Immature natural killer cell (primary cell): ENCODE results near the gene USP46. TPM values are rescaled to one million over a fixed set of nuclear protein-coding genes. Genes with fewer than 3 reads are reported as not detected.

Source experiments
- DNase-seq, 3 donors: peaks; one replicate each; pipeline ENCODE4 v3.0.0; 2022; ENCODE audit warnings: mixed read lengths in 1 of 3
- H3K27ac Mint-ChIP-seq, 6 donors: one replicate each; pipeline ENCODE4 v1.8.0; 2020; ENCODE audit warnings: mixed read lengths in 6 of 6, mild to moderate bottlenecking in 5 of 6, inconsistent platforms in 4 of 6, moderate library complexity in 3 of 6
- H3K27me3 Mint-ChIP-seq, 3 donors: one replicate each; pipeline ENCODE4 v1.8.0; 2020 to 2021; ENCODE audit warnings: low read depth in 3 of 3, mild to moderate bottlenecking in 3 of 3, mixed read lengths in 3 of 3, moderate library complexity in 3 of 3, inconsistent platforms in 1 of 3
- H3K36me3 Mint-ChIP-seq, 3 donors: one replicate each; pipeline ENCODE4 v1.8.0; 2020; ENCODE audit warnings: mixed read lengths in 3 of 3, inconsistent platforms in 2 of 3, mild to moderate bottlenecking in 2 of 3
- H3K4me1 Mint-ChIP-seq, 2 donors: one replicate each; pipeline ENCODE4 v1.8.0; 2020; ENCODE audit warnings: inconsistent platforms in 2 of 2, mild to moderate bottlenecking in 2 of 2, mixed read lengths in 2 of 2, moderate library complexity in 1 of 2
- H3K4me3 Mint-ChIP-seq, 5 donors: one replicate each; pipeline ENCODE4 v1.8.0; 2020; ENCODE audit warnings: mild to moderate bottlenecking in 5 of 5, mixed read lengths in 5 of 5, inconsistent platforms in 3 of 5, moderate library complexity in 3 of 5
- H3K9me3 Mint-ChIP-seq, 6 donors: one replicate each; pipeline ENCODE4 v1.8.0; 2020; ENCODE audit warnings: mild to moderate bottlenecking in 6 of 6, mixed read lengths in 6 of 6, inconsistent platforms in 4 of 6, moderate library complexity in 3 of 6
- polyA plus RNA-seq, 3 donors: library from polyadenylated mRNA; unstranded; fragments of 300-500 nt; fragmentation: Illumina TruSeq; gene quantifications; one replicate each; pipeline ENCODE4 v1.2.3, GENCODE V29; 2021

The USP46 gene
- polyA plus RNA-seq, 3 donors from 2014 or later, result 2.1 to 3.6 TPM; not detected in 1

DNA sequence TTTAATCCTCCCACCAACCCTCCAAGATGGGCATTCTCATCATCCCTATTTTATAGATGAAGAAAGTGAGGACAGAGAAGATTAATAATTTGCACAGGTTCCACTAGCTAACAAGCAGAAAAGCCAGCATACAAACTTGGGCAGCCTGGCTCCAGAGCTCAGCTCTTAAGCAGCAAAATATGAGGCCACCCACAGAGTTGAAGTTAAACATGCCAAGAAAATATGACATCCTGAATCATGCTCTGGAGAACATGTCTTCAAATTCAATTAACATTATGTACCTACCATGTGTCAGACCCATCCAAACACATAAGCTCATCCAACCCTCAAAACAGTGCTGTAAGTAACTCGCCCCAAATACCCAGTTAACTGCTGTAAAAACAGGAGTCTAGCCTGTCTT, 33.9 kb downstream of the USP46 start:
- Mint-ChIP-seq H3K4me1 (no peaks in the 10 kb centered on the region), H3K36me3 (peaks cover 22 to 42% (median 40%) of the 10 kb centered on the region in 3 donors), H3K27ac (no peak overlapping the region), H3K9me3 (no peaks in the 10 kb centered on the region), H3K4me3 (no peak overlapping the region), H3K27me3 (peaks cover 0 to 2% (median 0%) of the 10 kb centered on the region in 3 donors)
- no peak for DNase-seq

DNA sequence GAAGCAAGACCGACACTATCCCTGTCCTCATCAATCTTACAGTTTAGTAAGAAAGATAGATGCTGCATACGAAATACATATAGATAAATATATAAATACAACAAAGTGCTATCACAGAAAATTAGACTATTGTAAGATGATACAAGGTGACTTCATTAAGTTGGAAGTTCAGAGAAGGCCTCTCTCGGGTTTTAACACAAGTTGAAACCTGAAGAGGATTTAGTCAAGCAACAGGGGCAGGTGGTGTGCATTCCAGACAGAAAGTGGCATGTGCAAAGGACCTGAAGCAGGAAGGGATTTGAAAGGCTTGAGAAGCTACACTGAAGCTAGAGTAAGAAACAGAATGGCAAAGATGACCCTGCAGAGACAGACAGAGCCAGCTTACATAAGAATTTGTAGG, 36.5 kb downstream of the USP46 start:
- H3K4me3 Mint-ChIP-seq, result no peak overlapping the region
- no peak for DNase-seq
- H3K36me3 Mint-ChIP-seq, result peaks cover 17 to 36% (median 32%) of the 10 kb centered on the region in 3 donors
- peaks cover 12 to 14% of the 10 kb centered on the region in 2 donors for H3K4me1 Mint-ChIP-seq
- peaks cover 0 to 2% (median 0%) of the 10 kb centered on the region in 3 donors for H3K27me3 Mint-ChIP-seq
- no peaks in the 10 kb centered on the region for H3K9me3 Mint-ChIP-seq
- peak overlapping the region in 1 of 6 donors; percentile 28 for H3K27ac Mint-ChIP-seq

DNA sequence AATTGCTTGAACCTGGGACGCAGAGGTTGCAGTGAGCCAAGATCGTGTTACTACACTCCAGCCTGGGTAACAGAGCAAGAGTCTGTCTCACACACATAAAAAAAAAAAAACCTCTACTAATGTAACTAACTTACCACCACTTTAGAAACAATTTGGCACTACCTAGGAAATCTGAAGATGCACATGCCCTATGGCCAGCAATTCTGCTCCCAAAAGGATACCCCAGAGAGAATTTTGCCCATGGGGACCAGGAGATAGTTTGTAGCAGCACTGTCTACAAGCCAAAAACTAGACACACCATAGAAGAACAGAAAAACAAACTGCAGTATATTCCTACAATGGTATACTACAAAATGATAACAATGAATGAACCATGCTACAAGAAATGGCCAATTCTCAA, 37.5 kb downstream of the USP46 start:
- Mint-ChIP-seq H3K27ac (no peak overlapping the region), H3K36me3 (peaks cover 13 to 29% (median 24%) of the 10 kb centered on the region in 3 donors), H3K27me3 (peaks cover 0 to 2% (median 0%) of the 10 kb centered on the region in 3 donors), H3K9me3 (no peaks in the 10 kb centered on the region), H3K4me3 (no peak overlapping the region), H3K4me1 (peaks cover 16 to 22% of the 10 kb centered on the region in 2 donors)
- no peak for DNase-seq

DNA sequence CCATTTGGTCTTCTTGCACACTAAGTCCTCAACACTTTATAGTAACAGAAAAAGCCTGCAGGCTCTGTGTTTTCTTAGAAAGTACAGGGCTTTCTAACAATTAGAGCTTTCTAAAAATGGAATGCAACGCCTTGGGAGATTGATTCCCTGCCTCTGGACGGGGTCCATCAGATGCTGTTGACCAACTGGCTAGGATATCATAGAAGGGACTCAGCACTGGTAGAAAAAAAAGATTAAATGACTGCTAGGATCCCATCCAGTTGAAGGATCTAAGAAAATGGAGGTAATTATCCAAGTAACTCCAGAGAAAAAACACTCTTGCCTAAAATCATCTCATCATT, 39.5 kb downstream of the USP46 start:
- Mint-ChIP-seq H3K27me3 (peaks cover 0 to 2% (median 0%) of the 10 kb centered on the region in 3 donors), H3K4me1 (peaks cover 18 to 22% of the 10 kb centered on the region in 2 donors), H3K9me3 (no peaks in the 10 kb centered on the region), H3K4me3 (no peak overlapping the region), H3K27ac (no peak overlapping the region), H3K36me3 (peaks cover 13 to 22% (median 19%) of the 10 kb centered on the region in 3 donors)
- no peak for DNase-seq

DNA sequence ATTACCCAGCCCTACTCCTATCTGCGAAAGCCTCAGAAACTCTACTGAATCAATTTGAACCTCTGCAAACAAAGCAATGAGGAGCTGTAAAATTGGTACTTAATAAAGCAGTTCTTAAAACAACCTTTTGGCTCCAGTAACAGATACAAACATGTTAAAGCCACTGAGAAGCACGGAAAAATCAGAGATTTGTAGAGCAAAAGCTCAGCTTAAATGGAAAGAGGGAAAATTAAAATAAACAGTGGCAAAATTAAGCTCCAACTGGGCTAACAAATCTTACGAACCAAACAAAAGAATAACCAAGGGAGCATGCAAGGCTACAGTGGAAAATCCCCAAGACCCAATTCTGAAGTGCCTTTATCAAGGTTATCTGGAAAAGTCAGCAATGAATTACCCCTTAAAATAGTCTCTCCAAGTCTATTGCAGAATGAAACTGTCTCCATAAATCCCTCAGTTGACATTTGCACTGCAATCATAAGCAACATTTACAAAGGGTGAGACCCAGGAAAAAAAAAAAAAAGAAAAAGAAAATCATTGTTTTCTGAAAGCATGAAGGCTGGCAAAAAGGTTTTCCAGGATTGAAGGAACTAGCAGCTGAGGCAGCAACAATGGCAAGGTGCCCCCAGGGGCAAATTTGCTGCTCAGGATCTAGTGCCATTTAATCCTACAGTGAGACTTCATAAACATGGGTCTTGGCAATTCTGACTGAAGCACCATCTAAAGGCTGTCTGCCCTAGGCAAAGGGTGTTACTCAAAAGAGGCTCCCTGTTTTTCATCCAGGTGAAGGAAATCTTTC, 40.1 kb downstream of the USP46 start:
- Mint-ChIP-seq H3K4me3 (no peak overlapping the region), H3K36me3 (peaks cover 8 to 19% (median 15%) of the 10 kb centered on the region in 3 donors), H3K27me3 (peaks cover 0 to 2% (median 0%) of the 10 kb centered on the region in 3 donors), H3K4me1 (peaks cover 18 to 22% of the 10 kb centered on the region in 2 donors), H3K9me3 (no peaks in the 10 kb centered on the region), H3K27ac (peak overlapping the region in 1 of 6 donors; percentile 22)
- DNase-seq, result no peak

DNA sequence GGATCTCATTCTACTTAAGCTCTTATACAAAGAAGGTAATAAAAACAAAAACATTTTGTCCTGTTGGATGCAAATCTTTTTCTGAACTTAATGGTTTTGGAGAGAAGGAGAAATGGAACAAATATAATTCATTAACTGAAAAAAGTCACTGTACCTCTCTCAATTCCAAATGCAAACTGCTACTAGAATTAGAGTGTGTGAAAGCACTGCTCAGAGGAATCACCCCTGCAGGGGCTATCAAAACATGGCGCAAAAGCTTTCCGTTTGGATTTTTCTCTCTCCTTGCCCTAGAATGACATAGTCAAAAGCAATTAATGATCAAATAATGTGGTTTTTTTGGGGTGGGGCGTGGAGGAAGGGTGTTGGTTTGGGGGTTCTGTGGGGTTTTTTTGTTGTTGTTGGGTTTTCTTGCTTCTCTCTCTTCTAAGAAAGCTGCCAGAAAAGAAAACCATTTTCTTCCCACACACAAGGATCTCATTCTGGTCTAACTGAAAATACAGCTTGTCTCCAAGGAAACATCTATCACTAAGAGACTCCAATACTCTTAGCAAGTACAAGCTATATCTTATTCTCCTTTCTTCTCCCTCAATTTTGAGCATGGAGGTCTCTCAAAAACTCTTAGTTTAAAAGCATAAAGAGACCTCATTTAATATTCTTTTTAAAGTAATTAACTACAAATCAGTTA, 41.6 kb downstream of the USP46 start:
- H3K36me3 Mint-ChIP-seq, result peaks cover under 1 to 19% (median 7%) of the 10 kb centered on the region in 3 donors
- peak overlapping the region in 3 of 6 donors; percentile 6 to 76 (median 45) for H3K27ac Mint-ChIP-seq
- peaks cover 18 to 22% of the 10 kb centered on the region in 2 donors for H3K4me1 Mint-ChIP-seq
- DNase-seq, result no peak
- peak overlapping the region in 3 of 5 donors; percentile 11 to 45 (median 20) for H3K4me3 Mint-ChIP-seq
- H3K9me3 Mint-ChIP-seq, result no peaks in the 10 kb centered on the region
- H3K27me3 Mint-ChIP-seq, result peaks cover 0 to 2% (median 0%) of the 10 kb centered on the region in 3 donors

DNA sequence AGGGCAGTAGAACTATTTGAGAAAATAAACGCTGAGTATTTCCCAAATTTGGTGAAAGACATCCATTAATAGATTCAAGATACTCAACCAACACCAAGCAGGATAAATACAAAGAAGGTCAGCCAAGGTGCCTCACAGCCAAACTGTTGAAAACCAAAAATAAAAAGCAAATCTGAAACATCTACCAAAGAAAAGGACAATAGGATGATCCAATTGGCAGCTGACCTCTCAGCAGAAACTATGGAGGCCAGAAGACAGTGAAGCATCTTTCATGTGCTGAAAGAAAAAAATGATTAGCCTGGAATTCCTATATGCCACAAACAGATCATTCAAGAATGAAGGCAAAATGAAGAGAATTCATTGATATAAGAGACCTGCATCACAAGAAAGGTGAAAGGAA, 44.9 kb downstream of the USP46 start:
- DNase-seq, result no peak
- Mint-ChIP-seq H3K4me3 (no peak overlapping the region), H3K27me3 (no peaks in the 10 kb centered on the region), H3K27ac (no peak overlapping the region), H3K9me3 (no peaks in the 10 kb centered on the region), H3K36me3 (peaks cover 11 to 34% (median 23%) of the 10 kb centered on the region in 3 donors), H3K4me1 (peaks cover 18 to 22% of the 10 kb centered on the region in 2 donors)

DNA sequence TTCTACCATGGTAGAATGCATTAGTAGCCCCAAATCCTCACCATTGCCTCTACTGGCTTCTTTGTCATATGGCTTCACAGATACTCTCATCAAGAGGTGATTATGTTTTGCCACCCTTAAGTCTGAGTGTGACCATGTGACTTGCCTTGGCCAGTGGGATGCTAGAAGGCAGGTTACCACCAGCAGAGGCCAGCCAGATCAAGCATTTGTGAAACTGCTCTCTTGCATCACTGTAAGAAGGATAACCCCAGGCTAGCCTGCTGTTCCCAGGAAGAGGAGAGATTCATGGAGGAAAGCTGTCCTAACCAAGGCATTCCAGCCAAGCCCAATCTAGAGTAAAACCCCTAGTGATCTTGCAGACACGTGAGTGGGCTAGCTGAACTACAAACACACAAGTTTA, 46.8 kb downstream of the USP46 start:
- Mint-ChIP-seq H3K4me3 (no peak overlapping the region), H3K36me3 (peaks cover 25 to 51% (median 41%) of the 10 kb centered on the region in 3 donors), H3K27ac (no peak overlapping the region), H3K4me1 (peaks cover 5 to 6% of the 10 kb centered on the region in 2 donors), H3K27me3 (no peaks in the 10 kb centered on the region), H3K9me3 (no peaks in the 10 kb centered on the region)
- no peak for DNase-seq

DNA sequence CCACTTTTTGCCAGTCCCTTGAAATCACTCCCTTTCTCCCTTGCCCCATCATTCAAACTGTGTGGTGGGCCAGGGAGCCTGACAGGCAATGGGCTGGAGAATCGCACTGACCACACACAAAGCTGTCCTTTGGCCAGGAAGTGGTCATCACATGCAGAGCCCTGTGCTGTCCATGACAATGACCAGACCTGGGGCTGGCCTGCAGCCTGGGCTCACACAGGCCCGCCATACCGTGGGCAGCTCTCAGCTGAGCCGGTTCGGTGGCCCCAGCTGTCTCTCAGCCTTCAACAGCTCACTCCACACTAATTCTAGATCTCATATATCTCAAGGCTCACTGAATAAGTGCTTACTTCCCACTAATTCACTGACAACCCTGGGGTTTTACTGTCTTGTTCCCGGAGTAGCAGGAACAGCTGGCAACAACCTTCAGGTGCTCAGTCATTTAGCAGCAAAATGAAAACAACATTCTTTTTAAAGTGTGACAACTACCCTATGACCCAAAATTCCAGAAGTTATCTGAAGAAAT, 48.0 kb downstream of the USP46 start:
- Mint-ChIP-seq H3K4me1 (peaks cover 0 to 2% of the 10 kb centered on the region in 2 donors), H3K36me3 (peaks cover 36 to 62% (median 54%) of the 10 kb centered on the region in 3 donors), H3K9me3 (no peaks in the 10 kb centered on the region), H3K27me3 (no peaks in the 10 kb centered on the region), H3K4me3 (no peak overlapping the region), H3K27ac (no peak overlapping the region)
- no peak for DNase-seq

DNA sequence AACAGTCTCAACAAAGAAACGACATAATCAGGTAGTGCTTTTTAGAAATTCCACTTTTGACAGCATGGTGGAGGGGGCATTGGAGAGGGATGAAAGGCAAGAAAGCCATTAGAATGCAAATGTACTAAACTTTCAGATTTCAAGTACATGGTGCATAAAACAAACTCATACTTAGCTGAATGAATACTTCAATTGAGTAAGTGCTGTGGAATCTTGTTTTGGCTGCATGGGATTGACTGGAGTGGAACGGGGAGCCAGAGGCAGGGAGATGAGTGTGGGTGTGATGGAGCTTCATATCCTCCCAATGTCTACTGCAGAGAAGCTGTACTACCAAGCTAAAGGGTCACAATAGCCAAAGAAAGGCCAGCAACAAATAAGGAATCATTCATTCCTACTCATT, 52.4 kb downstream of the USP46 start:
- DNase-seq, result no peak
- Mint-ChIP-seq H3K27me3 (no peaks in the 10 kb centered on the region), H3K9me3 (no peaks in the 10 kb centered on the region), H3K27ac (no peak overlapping the region), H3K4me1 (no peaks in the 10 kb centered on the region), H3K4me3 (no peak overlapping the region), H3K36me3 (peaks cover 49 to 76% (median 52%) of the 10 kb centered on the region in 3 donors)

DNA sequence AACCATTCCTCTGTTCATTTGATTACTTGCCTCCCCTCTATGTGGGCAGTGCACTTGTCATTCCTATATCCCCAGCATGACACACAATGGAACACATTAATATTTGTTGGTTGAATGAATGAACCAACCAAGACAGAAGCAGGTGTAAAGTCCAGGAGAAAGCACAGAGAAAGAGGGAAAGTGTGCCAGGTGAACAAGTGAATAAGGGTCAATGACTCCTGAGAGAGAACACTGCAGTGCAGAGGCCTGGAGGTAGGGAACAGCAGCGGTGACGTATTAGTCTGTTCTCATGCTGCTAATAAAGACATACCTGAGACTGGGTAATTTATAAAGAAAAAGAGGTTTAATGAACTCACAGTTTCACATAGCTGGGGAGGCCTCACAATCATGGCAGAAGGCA, 53.1 kb downstream of the USP46 start:
- peak overlapping the region in 1 of 6 donors; percentile 10 for H3K27ac Mint-ChIP-seq
- DNase-seq, result no peak
- H3K27me3 Mint-ChIP-seq, result no peaks in the 10 kb centered on the region
- H3K4me3 Mint-ChIP-seq, result no peak overlapping the region
- no peaks in the 10 kb centered on the region for H3K4me1 Mint-ChIP-seq
- peaks cover 53 to 77% (median 53%) of the 10 kb centered on the region in 3 donors for H3K36me3 Mint-ChIP-seq
- no peaks in the 10 kb centered on the region for H3K9me3 Mint-ChIP-seq

DNA sequence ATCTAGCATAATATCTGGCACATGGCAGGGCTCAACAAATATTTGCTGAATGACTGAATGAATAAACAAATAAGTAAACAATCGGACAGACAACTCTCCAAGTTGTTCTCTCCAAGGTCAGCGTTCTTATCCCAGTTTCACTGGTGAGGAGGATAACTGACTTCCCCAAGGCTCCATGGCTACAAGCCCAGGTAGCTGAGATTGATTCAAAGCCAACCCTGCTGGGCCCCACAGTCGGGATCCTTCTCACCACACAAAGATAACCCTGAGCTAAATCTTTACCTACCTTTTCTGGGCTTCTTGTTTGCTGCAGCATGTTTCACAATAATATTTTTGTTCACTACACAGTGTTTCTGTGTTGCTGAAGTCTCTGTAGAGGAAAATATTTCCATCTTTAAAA, 54.9 kb downstream of the USP46 start:
- no peaks in the 10 kb centered on the region for H3K27me3 Mint-ChIP-seq
- H3K9me3 Mint-ChIP-seq, result no peaks in the 10 kb centered on the region
- no peak overlapping the region for H3K4me3 Mint-ChIP-seq
- H3K27ac Mint-ChIP-seq, result no peak overlapping the region
- no peaks in the 10 kb centered on the region for H3K4me1 Mint-ChIP-seq
- DNase-seq, result no peak
- peaks cover 42 to 80% (median 42%) of the 10 kb centered on the region in 3 donors for H3K36me3 Mint-ChIP-seq

DNA sequence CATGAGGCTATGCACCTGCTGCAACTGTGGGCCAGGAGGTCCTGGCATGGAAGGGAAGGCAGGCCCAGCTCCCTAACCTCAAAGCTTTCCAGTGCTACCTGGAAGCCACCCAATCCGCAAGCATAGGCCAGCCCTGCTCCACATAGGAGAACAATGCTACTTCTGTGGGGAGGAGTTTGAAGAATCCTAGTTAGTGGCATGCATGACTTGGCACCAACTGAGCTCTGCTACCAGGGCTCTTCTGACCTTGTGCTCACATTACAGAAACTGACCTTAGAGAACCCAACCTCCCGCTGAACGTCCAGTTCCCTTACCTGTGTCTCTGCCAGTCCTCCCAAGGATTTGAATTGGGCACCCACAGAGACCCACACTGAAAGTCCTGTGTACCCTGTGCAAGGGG, 58.8 kb downstream of the USP46 start:
- no peak overlapping the region for H3K4me3 Mint-ChIP-seq
- no peaks in the 10 kb centered on the region for H3K27me3 Mint-ChIP-seq
- H3K4me1 Mint-ChIP-seq, result peaks cover 0 to 2% of the 10 kb centered on the region in 2 donors
- DNase-seq, result no peak
- peaks cover 31 to 79% (median 35%) of the 10 kb centered on the region in 3 donors for H3K36me3 Mint-ChIP-seq
- H3K9me3 Mint-ChIP-seq, result no peaks in the 10 kb centered on the region
- no peak overlapping the region for H3K27ac Mint-ChIP-seq

DNA sequence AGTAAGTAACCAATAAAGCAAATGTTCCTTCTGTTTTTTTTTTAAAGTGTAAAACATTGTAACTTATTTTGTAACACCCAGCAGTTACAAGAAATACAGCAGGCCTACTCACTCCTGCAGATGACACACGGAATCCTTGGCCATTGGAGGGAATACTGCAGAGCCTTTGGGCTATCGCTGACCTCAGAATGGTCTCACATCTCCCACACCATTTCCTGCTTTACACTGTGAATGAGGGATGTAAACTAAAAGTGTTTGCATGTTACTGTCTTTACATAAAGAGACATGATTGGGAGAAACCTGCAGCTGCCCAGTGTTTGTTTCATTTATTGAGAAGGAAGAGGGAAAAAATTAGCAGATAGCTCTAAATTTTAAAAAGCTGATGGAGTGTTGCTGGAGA, 64.1 kb downstream of the USP46 start:
- Mint-ChIP-seq H3K27me3 (no peaks in the 10 kb centered on the region), H3K4me3 (no peak overlapping the region), H3K27ac (no peak overlapping the region), H3K4me1 (peaks cover 4 to 7% of the 10 kb centered on the region in 2 donors), H3K36me3 (peaks cover 26 to 61% (median 26%) of the 10 kb centered on the region in 3 donors), H3K9me3 (no peaks in the 10 kb centered on the region)
- no peak for DNase-seq
